C4-2B (cell line): ENCODE results near the gene CTNNBIP1.

ENCODE experiments used
- H3K27ac ChIP-seq: fragments of 450-650 bp; 2 replicates; pipeline ENCODE4 v1.5.1; 2017
- ZFX ChIP-seq: fragments of 450-650 bp; IDR thresholded peaks from 2 replicates; pipeline ENCODE4 v1.6.1; 2017
- TF ChIP-seq, protein P1 (sequence below): fragments of 450-650 bp; conservative IDR thresholded peaks from 2 replicates; pipeline ENCODE4 v1.5.1; 2017; ENCODE audit warnings: mild to moderate bottlenecking

CTNNBIP1 gene

DNA sequence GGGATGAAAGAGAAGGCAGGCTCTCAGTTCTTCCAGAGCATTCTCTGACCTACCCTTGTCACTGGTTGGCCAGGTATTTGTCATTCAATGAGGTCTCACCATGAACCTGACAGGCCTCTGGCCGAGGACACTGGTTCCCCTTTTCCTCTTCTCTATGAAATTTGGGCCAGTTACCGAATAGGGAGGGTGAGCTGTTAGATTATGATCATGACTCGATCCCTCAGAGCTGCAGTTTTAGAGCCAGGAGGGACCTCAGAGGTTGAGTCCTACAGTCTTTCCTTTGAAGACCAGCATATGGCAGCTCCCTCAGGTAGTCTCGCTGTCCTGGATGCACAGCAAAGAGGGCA lies 56.8 kb downstream of the CTNNBIP1 start:
- no peak overlapping the region for H3K27ac ChIP-seq

DNA sequence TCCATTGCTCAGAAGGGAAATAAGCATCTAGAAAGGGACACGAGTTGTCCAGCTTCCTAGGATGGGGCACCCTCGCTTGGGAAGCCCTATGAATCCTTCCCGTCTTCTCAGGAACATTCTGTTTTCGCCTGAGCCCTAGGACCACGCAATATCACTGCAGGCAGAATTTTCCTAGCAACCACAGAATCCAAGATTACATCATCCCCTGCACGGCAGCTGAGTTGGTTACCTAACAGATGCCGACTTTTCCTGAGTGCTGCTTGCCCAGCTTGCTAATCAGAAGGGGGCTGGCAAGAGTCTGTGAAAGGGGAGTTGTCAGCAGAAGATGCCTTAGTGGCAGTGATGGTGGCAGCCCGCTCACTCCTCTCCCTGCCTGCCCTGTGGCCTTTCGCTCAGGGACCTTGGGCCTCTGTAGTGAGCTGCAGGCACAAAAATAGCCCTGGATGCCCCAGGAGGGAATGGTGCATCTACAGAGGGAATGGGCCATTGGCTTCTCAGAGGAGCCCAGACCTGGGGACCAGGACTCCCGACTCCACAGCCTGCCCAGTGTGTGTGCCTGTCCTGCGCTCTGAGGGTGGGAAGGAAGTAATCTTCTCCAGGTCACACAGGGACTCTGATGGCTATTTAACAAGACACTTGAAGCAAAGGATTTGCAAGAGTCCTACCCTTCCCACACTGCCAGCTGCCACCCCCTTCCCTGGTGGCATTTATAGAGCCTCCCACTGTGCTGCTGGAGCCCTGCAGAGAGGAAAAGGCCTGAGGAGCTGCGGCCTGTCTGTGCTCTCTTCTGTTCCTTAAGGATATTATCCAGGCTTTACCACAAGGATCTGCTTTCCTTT lies 57.4 kb downstream of the CTNNBIP1 start:
- TF ChIP-seq ZFX, result no peak
- TF ChIP-seq, protein P1, sequence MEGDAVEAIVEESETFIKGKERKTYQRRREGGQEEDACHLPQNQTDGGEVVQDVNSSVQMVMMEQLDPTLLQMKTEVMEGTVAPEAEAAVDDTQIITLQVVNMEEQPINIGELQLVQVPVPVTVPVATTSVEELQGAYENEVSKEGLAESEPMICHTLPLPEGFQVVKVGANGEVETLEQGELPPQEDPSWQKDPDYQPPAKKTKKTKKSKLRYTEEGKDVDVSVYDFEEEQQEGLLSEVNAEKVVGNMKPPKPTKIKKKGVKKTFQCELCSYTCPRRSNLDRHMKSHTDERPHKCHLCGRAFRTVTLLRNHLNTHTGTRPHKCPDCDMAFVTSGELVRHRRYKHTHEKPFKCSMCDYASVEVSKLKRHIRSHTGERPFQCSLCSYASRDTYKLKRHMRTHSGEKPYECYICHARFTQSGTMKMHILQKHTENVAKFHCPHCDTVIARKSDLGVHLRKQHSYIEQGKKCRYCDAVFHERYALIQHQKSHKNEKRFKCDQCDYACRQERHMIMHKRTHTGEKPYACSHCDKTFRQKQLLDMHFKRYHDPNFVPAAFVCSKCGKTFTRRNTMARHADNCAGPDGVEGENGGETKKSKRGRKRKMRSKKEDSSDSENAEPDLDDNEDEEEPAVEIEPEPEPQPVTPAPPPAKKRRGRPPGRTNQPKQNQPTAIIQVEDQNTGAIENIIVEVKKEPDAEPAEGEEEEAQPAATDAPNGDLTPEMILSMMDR, result no peak
- no peak overlapping the region; the same call in 1 of the 2 replicates for H3K27ac ChIP-seq

More for the DNA sequence above, 56.8 kb downstream of the CTNNBIP1 start:
- TF ChIP-seq, protein P1, result no peak
- no peak for TF ChIP-seq ZFX

GRCh38 chr1:9852004-9852403 lies 58.1 kb downstream of the CTNNBIP1 start:
- H3K27ac ChIP-seq, result no peak overlapping the region; the same call in 1 of the 2 replicates
- TF ChIP-seq, protein P1, result no peak
- TF ChIP-seq ZFX, result no peak

DNA sequence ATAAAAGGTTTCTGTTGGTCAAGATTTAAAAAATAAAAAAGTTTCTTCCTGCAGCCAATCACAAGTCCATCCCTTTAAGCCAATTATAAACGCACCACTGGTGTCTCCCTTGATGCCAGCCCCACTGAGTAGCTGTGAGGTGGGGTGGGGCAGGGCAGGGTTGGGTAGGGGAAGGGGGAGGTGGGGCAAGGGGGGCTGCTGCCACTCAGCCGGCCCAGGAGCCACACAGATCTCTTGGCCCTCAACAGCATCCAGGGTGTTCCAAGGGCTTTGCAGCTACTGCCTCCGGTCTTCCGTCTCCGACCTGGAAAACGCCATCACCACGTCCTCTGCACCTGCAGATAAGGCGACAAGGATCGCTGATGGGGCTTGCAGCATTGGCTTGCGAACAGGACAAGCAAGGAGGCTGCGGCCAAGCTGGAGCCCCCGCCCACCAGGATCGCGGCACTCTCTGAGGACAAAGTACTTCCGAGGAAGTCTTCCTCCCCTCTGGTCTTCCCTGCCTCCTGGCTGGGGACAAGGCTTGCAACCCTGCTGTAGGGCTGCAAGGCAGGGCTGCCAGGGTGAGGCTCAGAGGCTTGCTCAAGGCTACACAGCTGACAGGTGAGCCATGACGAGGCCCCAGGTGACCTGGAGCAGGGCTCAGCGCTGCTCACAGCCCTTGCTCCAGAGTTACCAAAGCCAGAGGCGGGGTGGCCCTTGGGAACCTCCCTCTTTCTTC lies 59.5 kb downstream of the CTNNBIP1 start:
- no peak overlapping the region for H3K27ac ChIP-seq
- TF ChIP-seq, protein P1, result no peak
- TF ChIP-seq ZFX, result no peak

DNA sequence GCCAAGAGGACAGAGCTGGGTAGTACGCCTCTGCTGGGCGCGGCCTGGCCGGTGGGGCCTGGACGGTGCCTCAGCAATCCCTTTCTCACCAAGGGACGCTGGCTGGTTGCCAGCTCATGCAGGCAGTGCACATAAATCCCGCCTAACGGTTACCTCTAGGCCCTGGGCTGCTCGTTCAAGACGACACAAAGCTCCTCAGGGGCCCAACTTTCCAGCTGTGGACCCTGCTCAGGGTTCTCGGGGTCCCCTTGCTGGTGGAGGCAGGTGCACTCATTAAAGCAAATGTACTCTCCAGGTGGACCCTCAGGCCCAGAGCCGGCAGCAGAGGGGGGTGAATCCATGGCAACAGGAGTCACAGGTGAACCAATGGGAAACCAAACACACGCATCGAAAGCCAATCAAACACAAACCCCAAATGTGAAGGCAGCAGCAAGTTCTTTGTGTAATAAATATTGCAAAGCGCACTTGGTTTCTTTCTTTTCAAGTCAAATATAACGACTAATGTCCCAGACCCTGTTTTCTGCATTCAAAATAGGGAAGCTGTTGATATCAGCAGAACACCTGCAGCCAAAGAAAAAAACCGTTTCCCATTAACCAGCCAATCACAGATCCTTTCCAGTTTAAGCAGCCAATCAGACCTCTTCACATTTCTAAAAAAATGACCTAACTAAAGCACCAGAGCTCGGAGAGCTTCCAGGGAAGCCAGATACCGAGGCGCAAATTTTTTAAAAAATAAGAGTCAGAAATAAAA lies 60.2 kb downstream of the CTNNBIP1 start:
- no peak overlapping the region; the same call in 1 of the 2 replicates for H3K27ac ChIP-seq
- TF ChIP-seq, protein P1, result no peak
- TF ChIP-seq ZFX, result no peak

DNA sequence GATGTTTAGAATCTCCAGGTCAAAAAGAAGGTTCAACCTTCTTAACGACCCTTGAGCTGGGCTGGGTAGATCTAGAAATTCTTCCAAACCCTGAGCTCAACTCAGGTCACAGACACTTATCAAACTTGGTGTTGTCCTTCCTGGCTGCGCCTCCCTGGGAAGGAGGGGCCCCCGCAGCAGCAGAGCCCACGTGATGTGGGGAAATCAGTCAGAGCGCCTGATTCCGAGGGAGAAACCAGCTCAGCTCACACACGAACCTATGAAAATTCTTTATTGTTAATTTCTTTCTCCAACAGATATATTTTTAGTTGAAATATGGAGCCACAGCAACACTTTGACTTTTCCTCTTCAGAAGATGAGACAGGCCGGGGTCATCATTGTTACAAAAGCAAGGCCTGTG lies 62.0 kb downstream of the CTNNBIP1 start:
- no peak for TF ChIP-seq ZFX
- TF ChIP-seq, protein P1, result no peak
- H3K27ac ChIP-seq, result no peak overlapping the region
